PC-3 (cell line): ENCODE results near the gene SNX8. TPM values are rescaled to one million over a fixed set of nuclear protein-coding genes. Genes with fewer than 3 reads are reported as not detected.

Experiments used
- ATAC-seq: fragments of 200-7000 bp; cut with Tn5 transposase; 2 replicates; pipeline ENCODE4 v1.9.1; 2020; ENCODE audit warnings: mild to moderate bottlenecking, moderate library complexity
- BruUV-seq: library from RNA; stranded (reverse); fragments of 400-500 nt; replicated peaks from 2 replicates; lab custom pipeline; 2021; lab: Mats Ljungman, UMichigan
- CTCF ChIA-PET: fragments of 300-600 bp; sonication (Branson Sonifier 250); formaldehyde crosslinking; loops from one replicate; lab custom pipeline; 2022; ENCODE audit warnings: antibody characterized with exemption; lab: Charles Lee
- POLR2A ChIA-PET: fragments of 300-600 bp; sonication (Branson Sonifier 250); formaldehyde crosslinking; loops from one replicate; lab custom pipeline; 2022; ENCODE audit warnings: antibody characterized with exemption; ENCODE audit not compliant: unreplicated experiment; lab: Charles Lee
- DNase-seq: peaks from one replicate; pipeline ENCODE4 v3.0.0-alpha.2; 2015
- H2AFZ ChIP-seq: fragments of 300-600 bp; sonication (generic); 2 replicates; pipeline ENCODE4 v1.6.0; 2016; ENCODE audit warnings: antibody characterized with exemption, low read length
- H3F3A ChIP-seq: fragments of 300-600 bp; sonication (generic); one replicate; pipeline ENCODE4 v1.6.0; 2017; ENCODE audit warnings: antibody characterized with exemption, low read length, control low read depth, mild to moderate bottlenecking; ENCODE audit not compliant: unreplicated experiment
- H3K27ac ChIP-seq: fragments of 300-600 bp; sonication (generic); 2 replicates; pipeline ENCODE4 v1.5.1; 2016; ENCODE audit warnings: mild to moderate bottlenecking, low read length
- H3K27me3 ChIP-seq: fragments of 300-600 bp; sonication (generic); 2 replicates; pipeline ENCODE4 v1.6.1; 2016; ENCODE audit warnings: low read length, mixed read lengths
- H3K36me3 ChIP-seq: fragments of 300-600 bp; sonication (generic); 2 replicates; pipeline ENCODE4 v1.6.1; 2016; ENCODE audit warnings: low read depth, mixed run types, low read length, mixed read lengths
- H3K4me1 ChIP-seq: fragments of 300-600 bp; sonication (generic); 2 replicates; pipeline ENCODE4 v1.5.1; 2016; ENCODE audit warnings: low read length; ENCODE audit not compliant: insufficient read depth
- H3K4me2 ChIP-seq: fragments of 300-600 bp; sonication (generic); 2 replicates; pipeline ENCODE4 v1.6.0; 2016; ENCODE audit warnings: low read length
- H3K4me3 ChIP-seq: fragments of 300-600 bp; sonication (generic); 2 replicates; pipeline ENCODE4 v1.5.1; 2016; ENCODE audit warnings: mild to moderate bottlenecking, low read length, mixed read lengths
- H3K79me2 ChIP-seq: fragments of 300-600 bp; sonication (generic); 2 replicates; pipeline ENCODE4 v1.6.1; 2017; ENCODE audit warnings: low read length, mixed read lengths
- H3K9ac ChIP-seq: fragments of 300-600 bp; sonication (generic); 2 replicates; pipeline ENCODE4 v1.6.0; 2016; ENCODE audit warnings: mild to moderate bottlenecking, low read length
- H3K9me2 ChIP-seq: fragments of 300-600 bp; sonication (generic); replicated peaks from 2 replicates; pipeline ENCODE4 v1.6.1; 2016; ENCODE audit warnings: mixed run types, low read length, mixed read lengths
- H3K9me3 ChIP-seq: fragments of 300-600 bp; sonication (generic); 2 replicates; pipeline ENCODE4 v1.6.1; 2016; ENCODE audit warnings: low read length, mixed read lengths
- H4K20me1 ChIP-seq: fragments of 300-600 bp; sonication (generic); 2 replicates; pipeline ENCODE4 v1.6.1; 2016; ENCODE audit warnings: low read length, mixed read lengths
- CTCF ChIP-seq: fragments of 300-600 bp; sonication (generic); conservative IDR thresholded peaks from 2 replicates; pipeline ENCODE4 v1.5.1; 2017; ENCODE audit warnings: antibody characterized with exemption, low read depth, mild to moderate bottlenecking, low read length
- EZH2 ChIP-seq: fragments of 300-600 bp; sonication (generic); IDR thresholded peaks from one replicate; pipeline ENCODE4 v1.6.1; 2017; ENCODE audit warnings: antibody characterized with exemption, mild to moderate bottlenecking, low read length; ENCODE audit not compliant: unreplicated experiment
- EZH2phosphoT487 ChIP-seq: fragments of 300-600 bp; sonication (generic); IDR thresholded peaks from 2 replicates; pipeline ENCODE4 v1.6.1; 2018; ENCODE audit warnings: mild to moderate bottlenecking, antibody characterized with exemption, low read length, borderline replicate concordance
- intact Hi-C: fragments of 100-400 bp; cut with micrococcal nuclease; formaldehyde crosslinking; loops from 2 replicates; pipeline ENCODE4 v1.9.0; 2023
- total RNA-seq: library from RNA; depleted of rRNA; stranded (reverse); fragments of >200 nt; gene quantifications from 2 replicates; pipeline ENCODE4 v1.2.3, GENCODE V29; 2014

Gene SNX8
- total RNA-seq, 1 experiment from 2014 or later: 12.3 TPM

GRCh38 chr7:2208712-2209111, 105.5 kb downstream of the SNX8 start:
- Histone ChIP-seq H3K9me2 (no peaks in the 10 kb centered on the region), H3K36me3 (peaks cover 21% of the 10 kb centered on the region), H3K79me2 (no peaks in the 10 kb centered on the region), H3K4me2 (no peak overlapping the region), H2AFZ (no peak overlapping the region), H3F3A (no peaks in the 10 kb centered on the region), H3K27ac (no peak overlapping the region), H3K4me3 (no peak overlapping the region), H4K20me1 (no peaks in the 10 kb centered on the region), H3K4me1 (no peaks in the 10 kb centered on the region), H3K9me3 (no peaks in the 10 kb centered on the region), H3K27me3 (no peaks in the 10 kb centered on the region), H3K9ac (no peak overlapping the region)
- ChIA-PET CTCF (no interaction called here), POLR2A (no interaction called here)
- BruUV-seq: no TSS peak
- DNase-seq (no peak), ATAC-seq (no peak)
- intact Hi-C loops: loop anchor here (5.0 kb wide), 2 partner anchors 51 to 546 kb away; no protein-coding TSS in a partner anchor
- no peak for TF ChIP-seq EZH2phosphoT487
- TF ChIP-seq EZH2: no peak
- no peak for TF ChIP-seq CTCF

DNA sequence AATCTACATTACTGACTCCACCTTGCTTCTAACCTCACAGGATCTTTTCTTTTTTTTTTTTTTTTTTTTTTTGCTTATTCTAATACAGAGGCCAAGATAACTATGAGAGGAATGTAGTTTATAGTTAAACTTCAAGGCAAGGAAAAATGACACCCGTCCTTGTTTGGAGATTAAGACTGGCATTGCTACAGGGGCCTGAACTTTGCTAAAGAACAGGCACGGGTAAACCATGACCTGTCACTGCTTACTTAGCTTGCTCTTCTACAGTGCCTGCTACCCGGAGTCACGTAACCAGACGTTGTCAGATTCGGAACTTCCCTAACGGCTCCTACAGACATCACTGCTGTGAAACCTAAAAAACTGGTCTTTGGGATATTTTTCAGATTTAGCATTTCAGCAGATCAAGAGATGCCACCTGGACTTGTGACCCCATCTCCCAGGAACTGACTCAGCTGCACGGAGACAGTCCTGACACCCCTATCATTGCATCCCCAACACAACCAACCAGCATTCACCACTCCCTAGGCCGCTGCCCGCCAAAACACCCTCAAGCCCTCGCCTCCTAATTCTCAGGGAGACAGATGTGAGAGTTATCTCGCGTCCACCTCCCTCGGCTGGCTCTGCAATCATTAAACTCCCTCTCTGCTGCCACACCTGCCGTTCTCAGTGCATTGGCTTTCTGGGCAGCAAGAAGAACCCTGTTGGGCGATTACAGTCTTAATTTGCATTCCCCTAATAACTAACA, 109.0 kb downstream of the SNX8 start:
- POLR2A ChIA-PET: no interaction called here
- Histone ChIP-seq H3K9ac (no peak overlapping the region), H3K9me3 (no peaks in the 10 kb centered on the region), H3K4me2 (no peak overlapping the region), H3K27me3 (no peaks in the 10 kb centered on the region), H2AFZ (no peak overlapping the region), H3K36me3 (peaks cover 13% of the 10 kb centered on the region), H4K20me1 (no peaks in the 10 kb centered on the region), H3K4me3 (no peak overlapping the region), H3F3A (no peaks in the 10 kb centered on the region), H3K27ac (no peak overlapping the region), H3K4me1 (no peaks in the 10 kb centered on the region), H3K79me2 (no peaks in the 10 kb centered on the region), H3K9me2 (no peaks in the 10 kb centered on the region)
- ATAC-seq (no peak), DNase-seq (no peak)
- no TSS peak for BruUV-seq
- CTCF ChIA-PET: no interaction called here
- intact Hi-C loops: loop anchor here (5.0 kb wide), 2 partner anchors 48 to 543 kb away; no protein-coding TSS in a partner anchor
- no peak for TF ChIP-seq EZH2
- no peak for TF ChIP-seq CTCF
- no peak for TF ChIP-seq EZH2phosphoT487

DNA sequence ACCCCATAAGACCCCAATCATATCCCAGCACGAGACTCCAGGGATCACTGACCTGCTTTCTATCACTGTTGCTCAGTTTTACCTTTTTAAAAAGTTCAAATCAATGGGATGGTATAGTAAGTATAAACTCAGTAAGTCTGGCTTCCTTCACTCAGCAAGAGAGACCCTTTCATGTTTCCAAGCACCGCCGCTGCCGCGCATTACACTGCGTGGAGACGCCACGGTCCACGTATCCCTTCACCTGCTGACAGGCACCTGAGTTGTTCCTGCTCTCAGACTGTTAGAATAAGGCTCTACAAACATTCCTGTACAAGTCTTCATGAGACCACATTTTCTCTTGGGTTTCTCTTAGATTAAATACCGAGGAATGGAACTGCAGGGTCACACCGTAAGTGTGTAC, 109.8 kb downstream of the SNX8 start:
- CTCF ChIA-PET: no interaction called here
- no peak for DNase-seq
- Histone ChIP-seq H3K27me3 (no peaks in the 10 kb centered on the region), H3K4me1 (no peaks in the 10 kb centered on the region), H3F3A (no peaks in the 10 kb centered on the region), H3K79me2 (no peaks in the 10 kb centered on the region), H4K20me1 (no peaks in the 10 kb centered on the region), H3K9me3 (no peaks in the 10 kb centered on the region), H3K4me3 (no peak overlapping the region), H3K4me2 (no peak overlapping the region), H3K36me3 (peaks cover 13% of the 10 kb centered on the region), H3K27ac (no peak overlapping the region), H2AFZ (no peak overlapping the region), H3K9me2 (no peaks in the 10 kb centered on the region), H3K9ac (no peak overlapping the region)
- TF ChIP-seq EZH2 (no peak), CTCF (no peak), EZH2phosphoT487 (no peak)
- ATAC-seq: no peak
- intact Hi-C loops: no loop called here
- no TSS peak for BruUV-seq
- POLR2A ChIA-PET: no interaction called here
